ENCODE results near the gene IP6K1.

- TF ChIP-seq CTCF (tag by site-specific recombination; IDR thresholded peaks at IDR 0.05) (no peak), KLF16 (tag by site-specific recombination; IDR thresholded peaks at IDR 0.05) (no peak)
Measured at GRCh38 chr3:49761661-49762060, 24.7 kb downstream of the IP6K1 start.
